ENCODE measurements around the gene ACOD1.

DNA sequence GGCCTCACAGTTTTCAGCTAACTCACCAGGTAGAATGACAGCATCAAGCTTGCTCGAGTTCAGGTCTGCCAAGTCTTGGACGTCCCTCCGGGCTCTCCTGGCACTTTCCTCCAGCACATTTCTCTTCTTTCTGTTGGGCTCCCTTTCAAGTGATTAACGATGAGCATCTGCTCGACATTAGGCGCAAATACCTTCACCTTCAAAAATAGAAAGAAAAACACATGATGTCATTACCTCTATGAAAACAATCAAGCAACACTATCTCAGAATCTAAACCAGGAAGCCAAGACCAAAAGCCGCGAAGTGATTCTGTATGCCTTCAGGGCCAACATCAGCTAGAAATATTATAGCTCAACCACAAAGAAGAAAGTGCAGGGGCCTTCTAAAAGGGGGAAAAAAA is 28.2 kb downstream of the ACOD1 start:
- TF ChIP-seq POLR2A (IDR thresholded peaks at IDR 0.05): no peak
- no peak for TF ChIP-seq CTCF (IDR thresholded peaks at IDR 0.05)
